GM21423 (cell line): ENCODE results near the gene COL5A1.

ENCODE experiments used
- ATAC-seq: cut with Tn5 transposase; IDR thresholded peaks from one replicate; pipeline ENCODE4 v1.9.1; 2021; ENCODE audit warnings: mild to moderate bottlenecking, moderate library complexity; ENCODE audit not compliant: unreplicated experiment

The COL5A1 gene

GRCh38 chr9:134781591-134782302 is 140.1 kb downstream of the COL5A1 start:
- ATAC-seq = no peak

GRCh38 chr9:134782921-134783698 is 141.5 kb downstream of the COL5A1 start:
- ATAC-seq = no peak

- no peak for ATAC-seq
Observed at GRCh38 chr9:134783699-134784039, 142.1 kb downstream of the COL5A1 start.

- ATAC-seq = no peak
Observed at GRCh38 chr9:134784577-134785305, 143.1 kb downstream of the COL5A1 start.

GRCh38 chr9:134785325-134786108 is 143.9 kb downstream of the COL5A1 start:
- no peak for ATAC-seq

- ATAC-seq = no peak
Observed at GRCh38 chr9:134787601-134788531, 146.3 kb downstream of the COL5A1 start.

GRCh38 chr9:134789168-134789567 is 147.6 kb downstream of the COL5A1 start:
- no peak for ATAC-seq

- ATAC-seq = no peak
Observed at GRCh38 chr9:134791009-134791408, 149.4 kb downstream of the COL5A1 start.

GRCh38 chr9:134792627-134793026 is 151.0 kb downstream of the COL5A1 start:
- ATAC-seq = no peak

- ATAC-seq = no peak
Observed at GRCh38 chr9:134793288-134794188, 151.9 kb downstream of the COL5A1 start.

GRCh38 chr9:134794663-134795370 is 153.2 kb downstream of the COL5A1 start:
- ATAC-seq = no peak

GRCh38 chr9:134795446-134795845 is 153.8 kb downstream of the COL5A1 start:
- no peak for ATAC-seq

- no peak for ATAC-seq
Observed at GRCh38 chr9:134796882-134797281, 155.3 kb downstream of the COL5A1 start.

- ATAC-seq = no peak
Observed at GRCh38 chr9:134800791-134801339, 159.3 kb downstream of the COL5A1 start.

GRCh38 chr9:134802216-134802795 is 160.7 kb downstream of the COL5A1 start:
- no peak for ATAC-seq

GRCh38 chr9:134804871-134805270 is 163.3 kb downstream of the COL5A1 start:
- ATAC-seq = no peak

- ATAC-seq = no peak
Observed at GRCh38 chr9:134807716-134808446, 166.3 kb downstream of the COL5A1 start.
